Measurements from ENCODE around the gene ERAL1.
A peak's percentile ranks its signal among the peaks of the same experiment; 100 is the strongest.
"Not testable (repeated sequence)": the region's sequence is repeated elsewhere in the genome, so short reads cannot be mapped to it uniquely, and the experiment has no call there.

The ERAL1 gene

GRCh38 chr17:28855336-28855679 lies 492 bp downstream of the ERAL1 start:
- DNase-seq, result no peak

GRCh38 chr17:28856028-28856574 lies 1.3 kb downstream of the ERAL1 start:
- DNase-seq, result no peak

GRCh38 chr17:28857905-28858800 lies 3.3 kb downstream of the ERAL1 start:
- DNase-seq, result no peak

- no peak for DNase-seq
Measured at GRCh38 chr17:28858801-28859355, 4.1 kb downstream of the ERAL1 start.

- no peak for DNase-seq
Measured at GRCh38 chr17:28860363-28860808, 5.6 kb downstream of the ERAL1 start.

- no peak for DNase-seq
Measured at GRCh38 chr17:28861393-28862203, 6.8 kb downstream of the ERAL1 start.

GRCh38 chr17:28862561-28862960 lies 7.7 kb downstream of the ERAL1 start:
- no peak for DNase-seq

- DNase-seq, result no peak
Measured at GRCh38 chr17:28863953-28864352, 9.1 kb downstream of the ERAL1 start.

GRCh38 chr17:28864991-28865849 lies 10.4 kb downstream of the ERAL1 start:
- DNase-seq, result no peak

GRCh38 chr17:28865946-28866752 lies 11.3 kb downstream of the ERAL1 start:
- DNase-seq, result no peak

GRCh38 chr17:28867276-28867675 lies 12.5 kb downstream of the ERAL1 start:
- peak; percentile 71 for DNase-seq

GRCh38 chr17:28871056-28871579 lies 16.3 kb downstream of the ERAL1 start:
- peak; percentile 81 for DNase-seq

GRCh38 chr17:28873839-28874238 lies 19.0 kb downstream of the ERAL1 start:
- DNase-seq, result no peak

- no peak for DNase-seq
Measured at GRCh38 chr17:28874750-28875149, 19.9 kb downstream of the ERAL1 start.

GRCh38 chr17:28875848-28876550 lies 21.2 kb downstream of the ERAL1 start:
- DNase-seq, result no peak

GRCh38 chr17:28877150-28877711 lies 22.4 kb downstream of the ERAL1 start:
- not testable (repeated sequence) for DNase-seq

- no peak for DNase-seq
Measured at GRCh38 chr17:28878158-28878910, 23.5 kb downstream of the ERAL1 start.

- DNase-seq, result peak; percentile 82
Measured at GRCh38 chr17:28878981-28879380, 24.2 kb downstream of the ERAL1 start.

- DNase-seq, result no peak
Measured at GRCh38 chr17:28879886-28880571, 25.2 kb downstream of the ERAL1 start.

All from NCI-H82 (cell line).